ENCODE data around the gene SYNPO2. TPM values are rescaled to one million over a fixed set of nuclear protein-coding genes. Genes with fewer than 3 reads are reported as not detected.

SYNPO2 gene
- total RNA-seq, 1 experiment from 2014 or later, result 0.04 TPM

GRCh38 chr4:119035951-119036737 is 147.5 kb downstream of the SYNPO2 start:
- no peaks in the 10 kb centered on the region for H3K9me2 ChIP-seq (replicated peaks; ENCODE audit: low read length)
- no peaks in the 10 kb centered on the region for H3K9me3 ChIP-seq (ENCODE audit: low read length)
- DNase-seq (peak; percentile 15), ATAC-seq (no peak)
- intact Hi-C loops (cut with micrococcal nuclease), result no loop called here
- H3K79me2 ChIP-seq (ENCODE audit: low read length), result no peaks in the 10 kb centered on the region
- no peak overlapping the region for H3K9ac ChIP-seq (ENCODE audit: low read length)
- H3K27ac ChIP-seq (ENCODE audit: low read length), result no peak overlapping the region
- no peak overlapping the region for H3K4me3 ChIP-seq (ENCODE audit: low read length)
- H3K27me3 ChIP-seq (ENCODE audit: low read length), result no peaks in the 10 kb centered on the region
- H4K20me1 ChIP-seq (ENCODE audit: low read length), result no peaks in the 10 kb centered on the region
- no peak overlapping the region for H3K4me2 ChIP-seq (ENCODE audit: low read length)
- BruUV-seq (replicated peaks), result no TSS peak
- ChIA-PET POLR2A (ENCODE audit: unreplicated experiment) (no interaction called here), CTCF (no interaction called here)
- H3K36me3 ChIP-seq (ENCODE audit: low read depth, low read length), result no peaks in the 10 kb centered on the region
- TF ChIP-seq CTCF (conservative IDR thresholded peaks at IDR 0.05; ENCODE audit: low read depth, low read length), result no peak
- no peak for TF ChIP-seq EZH2 (IDR thresholded peaks at IDR 0.05; ENCODE audit: low read length, unreplicated experiment)
- no peak for TF ChIP-seq EZH2phosphoT487 (IDR thresholded peaks at IDR 0.05; ENCODE audit: borderline replicate concordance, low read length)
- H2AFZ ChIP-seq (ENCODE audit: low read length), result no peak overlapping the region
- no peaks in the 10 kb centered on the region for H3F3A ChIP-seq (ENCODE audit: low read length, unreplicated experiment)
- H3K4me1 ChIP-seq (ENCODE audit: insufficient read depth, low read length), result no peaks in the 10 kb centered on the region

GRCh38 chr4:119037709-119038108 is 149.1 kb downstream of the SYNPO2 start:
- no peaks in the 10 kb centered on the region for H3F3A ChIP-seq (ENCODE audit: low read length, unreplicated experiment)
- ChIA-PET CTCF (no interaction called here), POLR2A (ENCODE audit: unreplicated experiment) (no interaction called here)
- intact Hi-C loops (cut with micrococcal nuclease), result no loop called here
- no peak overlapping the region for H2AFZ ChIP-seq (ENCODE audit: low read length)
- no peaks in the 10 kb centered on the region for H3K9me3 ChIP-seq (ENCODE audit: low read length)
- TF ChIP-seq EZH2phosphoT487 (IDR thresholded peaks at IDR 0.05; ENCODE audit: borderline replicate concordance, low read length) (no peak), EZH2 (IDR thresholded peaks at IDR 0.05; ENCODE audit: low read length, unreplicated experiment) (no peak), CTCF (conservative IDR thresholded peaks at IDR 0.05; ENCODE audit: low read depth, low read length) (no peak)
- no peaks in the 10 kb centered on the region for H3K9me2 ChIP-seq (replicated peaks; ENCODE audit: low read length)
- DNase-seq (no peak), ATAC-seq (no peak)
- no peak overlapping the region for H3K9ac ChIP-seq (ENCODE audit: low read length)
- no peak overlapping the region for H3K27ac ChIP-seq (ENCODE audit: low read length)
- BruUV-seq (replicated peaks), result no TSS peak
- H3K27me3 ChIP-seq (ENCODE audit: low read length), result no peaks in the 10 kb centered on the region
- H3K4me3 ChIP-seq (ENCODE audit: low read length), result no peak overlapping the region
- H4K20me1 ChIP-seq (ENCODE audit: low read length), result no peaks in the 10 kb centered on the region
- H3K79me2 ChIP-seq (ENCODE audit: low read length), result no peaks in the 10 kb centered on the region
- peaks cover 4% of the 10 kb centered on the region; the same call in 1 of the 2 replicates for H3K4me1 ChIP-seq (ENCODE audit: insufficient read depth, low read length)
- H3K36me3 ChIP-seq (ENCODE audit: low read depth, low read length), result no peaks in the 10 kb centered on the region
- H3K4me2 ChIP-seq (ENCODE audit: low read length), result no peak overlapping the region

- POLR2A ChIA-PET (ENCODE audit: unreplicated experiment), result no interaction called here
- no peak overlapping the region for H3K4me3 ChIP-seq (ENCODE audit: low read length)
- H3K9me2 ChIP-seq (replicated peaks; ENCODE audit: low read length), result no peaks in the 10 kb centered on the region
- no peak overlapping the region for H2AFZ ChIP-seq (ENCODE audit: low read length)
- ATAC-seq (no peak), DNase-seq (peak; percentile 2)
- no peaks in the 10 kb centered on the region for H3K27me3 ChIP-seq (ENCODE audit: low read length)
- TF ChIP-seq CTCF (conservative IDR thresholded peaks at IDR 0.05; ENCODE audit: low read depth, low read length) (no peak), EZH2phosphoT487 (IDR thresholded peaks at IDR 0.05; ENCODE audit: borderline replicate concordance, low read length) (no peak), EZH2 (IDR thresholded peaks at IDR 0.05; ENCODE audit: low read length, unreplicated experiment) (no peak)
- H3F3A ChIP-seq (ENCODE audit: low read length, unreplicated experiment), result no peaks in the 10 kb centered on the region
- H4K20me1 ChIP-seq (ENCODE audit: low read length), result no peaks in the 10 kb centered on the region
- no peak overlapping the region for H3K4me2 ChIP-seq (ENCODE audit: low read length)
- CTCF ChIA-PET, result no interaction called here
- intact Hi-C loops (cut with micrococcal nuclease), result no loop called here
- H3K27ac ChIP-seq (ENCODE audit: low read length), result no peak overlapping the region
- no peak overlapping the region for H3K9ac ChIP-seq (ENCODE audit: low read length)
- BruUV-seq (replicated peaks), result no TSS peak
- H3K79me2 ChIP-seq (ENCODE audit: low read length), result no peaks in the 10 kb centered on the region
- H3K36me3 ChIP-seq (ENCODE audit: low read depth, low read length), result no peaks in the 10 kb centered on the region
- H3K9me3 ChIP-seq (ENCODE audit: low read length), result no peaks in the 10 kb centered on the region
- H3K4me1 ChIP-seq (ENCODE audit: insufficient read depth, low read length), result peaks cover 4% of the 10 kb centered on the region; the same call in 1 of the 2 replicates
These were observed 149.6 kb downstream of the SYNPO2 start for GRCh38 chr4:119038116-119038841.
